HEK293T (cell line): ENCODE results near the gene NEDD4.
"Not testable (repeated sequence)": the region's sequence is repeated elsewhere in the genome, so short reads cannot be mapped to it uniquely, and the experiment has no call there.

Experiments
- CTCF ChIA-PET: fragments of 350-600 bp; formaldehyde crosslinking; extraction: SDS; loops from one replicate; lab custom pipeline; 2021; ENCODE audit warnings: antibody characterized with exemption, inconsistent platforms; lab: Yijun Ruan, JAX
- POLR2A ChIA-PET: fragments of 350-600 bp; formaldehyde crosslinking; extraction: SDS; loops from one replicate; lab custom pipeline; 2020; ENCODE audit warnings: antibody characterized with exemption, inconsistent platforms; lab: Yijun Ruan, JAX
- DNase-seq: peaks from one replicate; pipeline ENCODE4 v3.0.0; 2012; ENCODE audit warnings: mixed read lengths; ENCODE audit errors: extremely low spot score
- ARNT ChIP-seq: fragments of 450-650 bp; IDR thresholded peaks from 2 replicates; pipeline ENCODE4 v1.6.1; 2017; ENCODE audit warnings: mild to moderate bottlenecking
- BHLHE40 ChIP-seq: fragments of 450-650 bp; IDR thresholded peaks from 2 replicates; pipeline ENCODE4 v1.6.1; 2016; ENCODE audit warnings: mild to moderate bottlenecking, moderate library complexity, borderline replicate concordance
- CTBP1 ChIP-seq: fragments of 450-650 bp; IDR thresholded peaks from 2 replicates; pipeline ENCODE4 v1.6.1; 2016; ENCODE audit warnings: borderline replicate concordance
- ELF4 ChIP-seq: fragments of 450-650 bp; IDR thresholded peaks from 2 replicates; pipeline ENCODE4 v1.6.1; 2017; ENCODE audit warnings: antibody characterized with exemption
- FOXA1 ChIP-seq: fragments of 450-650 bp; IDR thresholded peaks from 2 replicates; pipeline ENCODE4 v1.6.1; 2016; ENCODE audit warnings: mild to moderate bottlenecking
- FOXK2 ChIP-seq: fragments of 450-650 bp; IDR thresholded peaks from 2 replicates; pipeline ENCODE4 v1.6.1; 2016; ENCODE audit warnings: mild to moderate bottlenecking
- FOXM1 ChIP-seq: fragments of 450-650 bp; IDR thresholded peaks from 2 replicates; pipeline ENCODE4 v1.6.1; 2017; ENCODE audit warnings: mild to moderate bottlenecking, borderline replicate concordance
- HDGF ChIP-seq: fragments of 450-650 bp; IDR thresholded peaks from 2 replicates; pipeline ENCODE4 v1.6.1; 2017; ENCODE audit warnings: antibody characterized with exemption, borderline replicate concordance
- L3MBTL2 ChIP-seq: fragments of 450-650 bp; conservative IDR thresholded peaks from 2 replicates; pipeline ENCODE4 v1.6.1; 2016; ENCODE audit warnings: mild to moderate bottlenecking
- LEF1 ChIP-seq: fragments of 450-650 bp; IDR thresholded peaks from 2 replicates; pipeline ENCODE4 v1.6.1; 2017; ENCODE audit warnings: mild to moderate bottlenecking, borderline replicate concordance
- NFRKB ChIP-seq: fragments of 450-650 bp; IDR thresholded peaks from 2 replicates; pipeline ENCODE4 v1.6.1; 2016; ENCODE audit warnings: mild to moderate bottlenecking, moderate library complexity
- SP1 ChIP-seq: fragments of 450-650 bp; IDR thresholded peaks from 2 replicates; pipeline ENCODE4 v1.6.1; 2017
- SUZ12 ChIP-seq: fragments of 450-650 bp; IDR thresholded peaks from 2 replicates; pipeline ENCODE4 v1.6.1; 2016; ENCODE audit warnings: mild to moderate bottlenecking
- TARDBP ChIP-seq: fragments of 450-650 bp; IDR thresholded peaks from 2 replicates; pipeline ENCODE4 v1.6.1; 2016
- ZNF384 ChIP-seq: fragments of 450-650 bp; IDR thresholded peaks from 2 replicates; pipeline ENCODE4 v1.6.1; 2016
- TF ChIP-seq, protein P1 (sequence below): fragments of 450-650 bp; IDR thresholded peaks from 2 replicates; pipeline ENCODE4 v1.6.1; 2016

The NEDD4 gene

DNA sequence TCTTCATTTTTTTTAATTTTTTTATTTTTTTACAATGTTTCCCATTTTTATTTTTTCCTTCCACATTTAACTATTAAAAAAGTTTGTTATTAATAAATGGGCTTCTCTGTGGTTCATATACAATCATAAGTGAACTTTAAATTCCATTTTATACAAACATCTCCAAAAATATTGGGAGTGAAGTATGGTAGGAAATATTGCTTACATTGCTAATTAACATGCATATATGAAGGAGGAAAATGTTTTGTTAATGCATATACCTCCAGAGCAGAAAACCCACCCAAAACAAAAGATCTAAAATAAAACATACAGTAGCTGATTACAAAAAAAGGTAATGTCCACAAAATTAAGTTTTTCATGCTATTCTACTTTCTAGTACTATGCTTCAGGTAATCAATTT is 9.9 kb upstream of the NEDD4 start:
- CTCF ChIA-PET, POLR2A ChIA-PET, DNase-seq: not testable (repeated sequence)

DNA sequence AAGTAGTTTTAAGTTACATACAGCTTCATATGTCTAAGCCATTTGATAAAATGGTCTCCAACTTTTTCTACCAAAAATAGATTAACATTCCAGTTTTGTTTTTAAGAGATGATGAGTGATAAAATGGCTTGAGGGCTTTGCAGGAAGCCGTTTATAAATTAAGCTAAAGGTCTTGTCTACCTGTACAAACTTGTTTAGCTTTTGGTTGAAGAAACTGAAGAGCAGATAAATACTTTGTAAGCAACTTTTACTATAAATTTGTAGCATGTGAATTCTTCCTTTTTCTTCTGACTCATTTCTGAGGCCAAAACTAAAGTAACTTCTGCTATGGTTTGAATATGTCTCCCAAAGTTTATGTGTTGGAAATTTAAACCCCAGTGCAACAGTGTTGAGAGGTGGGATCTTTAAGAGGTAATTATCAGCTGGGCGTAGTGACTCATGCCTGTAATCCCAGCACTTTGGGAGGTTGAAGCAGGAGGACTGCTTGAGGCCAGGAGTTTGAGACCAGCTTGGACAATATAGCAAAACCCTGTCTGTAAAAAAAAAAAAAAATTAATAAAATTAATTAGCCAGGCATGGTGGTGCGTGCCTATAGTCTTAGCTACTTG is 8.2 kb upstream of the NEDD4 start:
- ChIA-PET POLR2A (interaction anchor here (1.1 to 1.6 kb wide), 2 partner anchors 9 to 17 kb away, joined by 4 to 5 read pairs; partner anchors contain the start of gene NEDD4), CTCF (interaction anchor here (1.3 kb wide), 1 partner anchor 51 kb away, joined by 3 read pairs; no protein-coding TSS in a partner anchor)
- TF ChIP-seq TARDBP (no peak), ZNF384 (no peak), BHLHE40 (no peak)
- TF ChIP-seq, protein P1, sequence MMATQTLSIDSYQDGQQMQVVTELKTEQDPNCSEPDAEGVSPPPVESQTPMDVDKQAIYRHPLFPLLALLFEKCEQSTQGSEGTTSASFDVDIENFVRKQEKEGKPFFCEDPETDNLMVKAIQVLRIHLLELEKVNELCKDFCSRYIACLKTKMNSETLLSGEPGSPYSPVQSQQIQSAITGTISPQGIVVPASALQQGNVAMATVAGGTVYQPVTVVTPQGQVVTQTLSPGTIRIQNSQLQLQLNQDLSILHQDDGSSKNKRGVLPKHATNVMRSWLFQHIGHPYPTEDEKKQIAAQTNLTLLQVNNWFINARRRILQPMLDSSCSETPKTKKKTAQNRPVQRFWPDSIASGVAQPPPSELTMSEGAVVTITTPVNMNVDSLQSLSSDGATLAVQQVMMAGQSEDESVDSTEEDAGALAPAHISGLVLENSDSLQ = no peak
- DNase-seq = no peak

DNA sequence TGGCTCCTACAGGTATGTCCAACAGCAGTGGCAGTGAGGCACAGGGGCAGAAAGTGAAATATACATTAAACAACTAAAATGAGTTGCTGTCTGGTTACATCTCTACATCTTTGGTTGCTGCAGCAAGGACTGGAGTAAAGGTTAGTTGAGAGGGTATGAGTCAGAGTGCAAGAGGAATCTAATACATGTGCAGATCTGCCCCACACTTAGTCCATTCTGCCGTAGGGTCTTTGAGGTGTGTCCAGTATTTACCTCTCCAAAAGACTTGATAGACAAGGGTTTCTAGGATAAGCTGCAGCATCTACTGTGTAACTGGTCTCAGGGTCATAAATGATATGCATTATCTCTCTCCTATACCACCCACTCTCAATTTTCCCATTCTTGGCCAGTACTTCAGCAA is 6.2 kb upstream of the NEDD4 start:
- TF ChIP-seq FOXA1 (no peak), ELF4 (no peak), CTBP1 (no peak), FOXM1 (no peak), L3MBTL2 (no peak), ARNT (no peak), NFRKB (no peak), SP1 (no peak), BHLHE40 (no peak), FOXK2 (no peak), TARDBP (no peak), HDGF (no peak), ZNF384 (no peak), SUZ12 (no peak), LEF1 (no peak)
- TF ChIP-seq, protein P1 = no peak
- CTCF ChIA-PET = no interaction called here
- no peak for DNase-seq
- POLR2A ChIA-PET = interaction anchor here (1.6 kb wide), 1 partner anchor 19 kb away, joined by 4 read pairs; no protein-coding TSS in a partner anchor

DNA sequence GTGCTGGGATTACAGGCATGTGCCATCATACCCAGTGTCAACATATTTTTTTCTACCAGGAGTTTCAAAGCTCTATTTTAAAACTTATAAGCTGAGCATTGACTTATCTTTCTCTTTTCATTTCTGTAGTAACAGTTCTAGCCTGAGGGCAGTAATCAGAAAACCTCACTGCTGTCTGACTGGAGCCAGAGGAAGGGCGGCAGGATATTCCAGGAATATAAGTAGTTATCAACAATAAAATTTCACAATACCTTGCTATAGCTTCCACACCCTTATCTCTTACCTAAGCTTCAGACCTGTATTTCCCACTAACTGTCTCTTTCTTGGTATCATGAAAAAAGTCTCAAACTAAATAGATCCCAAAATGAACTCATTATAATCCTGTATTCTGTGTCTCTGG is 5.1 kb upstream of the NEDD4 start:
- DNase-seq = no peak
- ChIA-PET POLR2A (no interaction called here), CTCF (no interaction called here)
- no peak for TF ChIP-seq FOXA1
- TF ChIP-seq CTBP1 = no peak
- TF ChIP-seq SP1 = no peak
- TF ChIP-seq ARNT = no peak
- no peak for TF ChIP-seq L3MBTL2
- no peak for TF ChIP-seq HDGF
- no peak for TF ChIP-seq BHLHE40
- TF ChIP-seq SUZ12 = no peak
- TF ChIP-seq TARDBP = no peak
- TF ChIP-seq, protein P1 = no peak
- no peak for TF ChIP-seq ZNF384
- no peak for TF ChIP-seq LEF1
- no peak for TF ChIP-seq FOXK2
- TF ChIP-seq NFRKB = no peak

DNA sequence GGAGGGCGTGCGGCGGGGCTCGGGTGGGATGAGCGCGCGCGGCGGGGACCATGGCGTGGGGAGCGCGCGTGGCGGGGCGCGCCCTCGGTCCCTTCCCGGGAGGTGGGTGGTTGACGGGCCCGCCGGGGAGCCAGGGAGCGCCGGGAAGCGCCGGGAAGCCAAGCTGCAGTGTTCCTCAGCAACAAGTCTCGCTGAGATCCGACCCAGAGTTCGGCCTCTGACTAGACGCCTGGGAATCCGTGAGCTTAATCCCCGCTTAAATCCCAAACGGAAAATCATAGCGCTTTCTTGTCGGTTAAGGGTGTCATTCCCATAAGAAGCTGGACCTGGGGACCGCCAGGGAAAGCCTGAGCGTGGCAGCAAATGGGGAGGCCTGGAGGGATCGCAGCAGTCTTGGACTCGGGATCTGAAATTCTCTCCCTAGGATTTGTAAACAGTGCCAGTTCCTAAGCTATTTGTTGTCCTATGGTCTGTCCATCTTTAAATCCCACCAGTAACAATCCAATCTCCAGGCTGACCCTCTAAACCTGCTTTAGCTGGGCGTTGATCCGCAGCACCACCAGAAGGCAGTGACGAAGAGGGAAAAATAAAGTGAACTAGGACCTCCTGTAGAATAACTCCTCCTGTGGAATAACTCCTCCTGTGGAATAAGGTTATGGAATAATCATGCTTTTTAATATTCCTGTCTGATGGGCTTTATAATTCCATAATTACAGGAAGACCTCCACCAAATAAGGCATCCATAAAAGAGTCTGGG is 570 bp upstream of the NEDD4 start:
- ChIA-PET CTCF (interaction anchor here (0.7 to 1.2 kb wide), 6 partner anchors 13 to 675 kb away, joined by 3 to 4 read pairs (median 3); partner anchors contain the start of genes PIGB and PIGBOS1), POLR2A (interaction anchor here (0.5 to 1.7 kb wide), 6 partner anchors 8 to 251 kb away, joined by 3 to 5 read pairs (median 3); no protein-coding TSS in a partner anchor)
- peak; percentile 23 for DNase-seq
- TF ChIP-seq ZNF384 = no peak
- no peak for TF ChIP-seq HDGF
- no peak for TF ChIP-seq ARNT
- TF ChIP-seq, protein P1 = no peak
- no peak for TF ChIP-seq FOXK2

DNA sequence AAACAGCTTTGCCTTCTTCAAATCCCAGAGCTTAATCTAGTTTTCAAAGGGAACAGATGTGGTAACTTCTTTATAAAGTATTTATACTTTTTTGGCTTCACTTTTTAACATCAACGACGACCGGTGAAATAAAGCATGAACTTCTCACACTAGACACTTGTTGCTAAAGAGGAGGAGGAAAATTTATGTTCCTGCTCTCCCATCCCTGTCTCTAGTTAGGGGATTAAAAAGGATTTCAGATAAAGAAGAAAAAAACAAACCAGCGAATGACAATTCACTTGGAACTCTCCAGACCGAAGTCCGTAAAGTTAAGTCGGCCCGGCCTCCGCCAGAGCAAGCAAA is 672 bp downstream of the NEDD4 start:
- POLR2A ChIA-PET = interaction anchor here (0.6 to 1.7 kb wide), 4 partner anchors 9 to 93 kb away, joined by 3 to 5 read pairs (median 4); no protein-coding TSS in a partner anchor
- TF ChIP-seq LEF1 = no peak
- no peak for TF ChIP-seq NFRKB
- no peak for TF ChIP-seq CTBP1
- TF ChIP-seq FOXK2 = no peak
- TF ChIP-seq SP1 = no peak
- TF ChIP-seq HDGF = no peak
- TF ChIP-seq L3MBTL2 = no peak
- no peak for TF ChIP-seq SUZ12
- TF ChIP-seq, protein P1 = no peak
- CTCF ChIA-PET = interaction anchor here (0.7 to 1.3 kb wide), 2 partner anchors 25 kb away, joined by 3 read pairs; no protein-coding TSS in a partner anchor
- DNase-seq = no peak
